HEK293 (cell line): Measurements from ENCODE around the gene TXNIP.

Experiments
- CTCF ChIA-PET: fragments of 350-600 bp; formaldehyde crosslinking; extraction: SDS; loops from one replicate; lab custom pipeline; 2021; ENCODE audit warnings: antibody characterized with exemption; lab: Yijun Ruan, JAX
- POLR2A ChIA-PET: fragments of 300-600 bp; formaldehyde crosslinking; extraction: SDS; loops from one replicate; lab custom pipeline; 2020; ENCODE audit warnings: antibody characterized with exemption, inconsistent platforms; lab: Yijun Ruan, JAX
- H3K27ac ChIP-seq: fragments of 200-500 bp; sonication (Bioruptor generic); 2 replicates; pipeline ENCODE4 v1.5.1; 2014; ENCODE audit warnings: low read depth, low read length, control low read depth, inconsistent platforms; ENCODE audit errors: extremely low read depth
- H3K36me3 ChIP-seq, 2 experiments: fragments of 200-500 bp in 1 of 2; sonication (Bioruptor generic) in 1 of 2; 1 replicate in 1 of 2; 2 replicates in 1 of 2; pipeline ENCODE4 v1.5.1; 2014 to 2017; ENCODE audit warnings: inconsistent platforms in 2 of 2, low read length in 2 of 2; ENCODE audit not compliant: control insufficient read depth in 2 of 2, insufficient read depth in 1 of 2
- H3K4me1 ChIP-seq: fragments of 200-500 bp; sonication (Bioruptor generic); 2 replicates; pipeline ENCODE4 v1.5.1; 2014; ENCODE audit warnings: mild to moderate bottlenecking, low read length, inconsistent platforms; ENCODE audit not compliant: control insufficient read depth, insufficient read depth
- H3K4me3 ChIP-seq: 2 replicates; pipeline ENCODE4 v1.5.1; 2011; ENCODE audit warnings: low read depth, mild to moderate bottlenecking, control low read depth, low read length, moderate library complexity
- H3K9me3 ChIP-seq: fragments of 200-500 bp; sonication (Bioruptor generic); 2 replicates; pipeline ENCODE4 v1.5.1; 2014; ENCODE audit warnings: low read depth, low read length, inconsistent platforms; ENCODE audit not compliant: control insufficient read depth, insufficient read depth
- BCL11B ChIP-seq: fragments of 450-650 bp; formaldehyde crosslinking; IDR thresholded peaks from 2 replicates; pipeline ENCODE4 v1.5.1; 2016; ENCODE audit warnings: low read depth, missing biosample characterization, missing genetic modification characterization
- MYNN ChIP-seq: fragments of 450-650 bp; formaldehyde crosslinking; IDR thresholded peaks from 2 replicates; pipeline ENCODE4 v1.5.1; 2016; ENCODE audit warnings: missing biosample characterization, missing genetic modification characterization, borderline replicate concordance
- MZF1 ChIP-seq: fragments of 450-650 bp; formaldehyde crosslinking; IDR thresholded peaks from 2 replicates; pipeline ENCODE4 v1.5.1; 2017; ENCODE audit warnings: missing biosample characterization, missing genetic modification characterization, borderline replicate concordance
- OSR2 ChIP-seq: fragments of 450-650 bp; formaldehyde crosslinking; IDR thresholded peaks from 2 replicates; pipeline ENCODE4 v1.5.1; 2016; ENCODE audit warnings: missing biosample characterization, missing genetic modification characterization
- TCF7L2 ChIP-seq: IDR thresholded peaks from 2 replicates; pipeline ENCODE4 v1.6.1; 2011; ENCODE audit warnings: low read depth, mild to moderate bottlenecking, inconsistent platforms, low read length, moderate library complexity, borderline replicate concordance
- TRIM28 ChIP-seq: IDR thresholded peaks from 2 replicates; pipeline ENCODE4 v1.6.1; 2011; ENCODE audit warnings: low read length, control low read depth, borderline replicate concordance
- YY1 ChIP-seq: fragments of 450-650 bp; formaldehyde crosslinking; IDR thresholded peaks from 2 replicates; pipeline ENCODE4 v1.5.1; 2018; ENCODE audit warnings: missing biosample characterization, missing genetic modification characterization
- ZFP69B ChIP-seq: fragments of 450-650 bp; formaldehyde crosslinking; IDR thresholded peaks from 2 replicates; pipeline ENCODE4 v1.5.1; 2016; ENCODE audit warnings: missing biosample characterization, missing genetic modification characterization
- ZNF223 ChIP-seq: fragments of 450-650 bp; formaldehyde crosslinking; IDR thresholded peaks from 2 replicates; pipeline ENCODE4 v1.5.1; 2016; ENCODE audit warnings: missing biosample characterization, missing genetic modification characterization
- ZNF24 ChIP-seq: fragments of 450-650 bp; formaldehyde crosslinking; IDR thresholded peaks from 2 replicates; pipeline ENCODE4 v1.5.1; 2016; ENCODE audit warnings: missing biosample characterization, missing genetic modification characterization
- ZNF266 ChIP-seq: fragments of 450-650 bp; formaldehyde crosslinking; IDR thresholded peaks from 2 replicates; pipeline ENCODE4 v1.5.1; 2016; ENCODE audit warnings: missing biosample characterization, missing genetic modification characterization, low read depth
- ZNF341 ChIP-seq: fragments of 450-650 bp; formaldehyde crosslinking; IDR thresholded peaks from 2 replicates; pipeline ENCODE4; 2016; ENCODE audit warnings: low read depth, missing biosample characterization, missing genetic modification characterization
- ZNF366 ChIP-seq: fragments of 450-650 bp; formaldehyde crosslinking; conservative IDR thresholded peaks from 2 replicates; pipeline ENCODE4 v1.5.1; 2016; ENCODE audit warnings: missing biosample characterization, missing genetic modification characterization
- ZNF404 ChIP-seq: fragments of 450-650 bp; formaldehyde crosslinking; IDR thresholded peaks from 2 replicates; pipeline ENCODE4 v1.5.1; 2017; ENCODE audit warnings: missing biosample characterization, missing genetic modification characterization
- ZNF416 ChIP-seq: fragments of 450-650 bp; formaldehyde crosslinking; IDR thresholded peaks from 2 replicates; pipeline ENCODE4 v1.5.1; 2016; ENCODE audit warnings: missing biosample characterization, missing genetic modification characterization
- ZNF433 ChIP-seq: fragments of 450-650 bp; formaldehyde crosslinking; IDR thresholded peaks from 2 replicates; pipeline ENCODE4 v1.5.1; 2016; ENCODE audit warnings: missing biosample characterization, missing genetic modification characterization, low read depth
- ZNF521 ChIP-seq: fragments of 450-650 bp; formaldehyde crosslinking; IDR thresholded peaks from 2 replicates; pipeline ENCODE4 v1.5.1; 2017; ENCODE audit warnings: missing biosample characterization, mild to moderate bottlenecking, missing genetic modification characterization
- ZNF658 ChIP-seq: fragments of 450-650 bp; formaldehyde crosslinking; IDR thresholded peaks from 2 replicates; pipeline ENCODE4; 2016; ENCODE audit warnings: missing biosample characterization, missing genetic modification characterization
- ZSCAN30 ChIP-seq: fragments of 450-650 bp; IDR thresholded peaks from 2 replicates; pipeline ENCODE4 v1.5.1; 2018; ENCODE audit warnings: missing biosample characterization, mild to moderate bottlenecking, missing genetic modification characterization, moderate library complexity
- TF ChIP-seq, protein P1 (sequence below): fragments of 450-650 bp; formaldehyde crosslinking; IDR thresholded peaks from 2 replicates; pipeline ENCODE4 v1.5.1; 2016; ENCODE audit warnings: missing biosample characterization, missing genetic modification characterization

The TXNIP gene

DNA sequence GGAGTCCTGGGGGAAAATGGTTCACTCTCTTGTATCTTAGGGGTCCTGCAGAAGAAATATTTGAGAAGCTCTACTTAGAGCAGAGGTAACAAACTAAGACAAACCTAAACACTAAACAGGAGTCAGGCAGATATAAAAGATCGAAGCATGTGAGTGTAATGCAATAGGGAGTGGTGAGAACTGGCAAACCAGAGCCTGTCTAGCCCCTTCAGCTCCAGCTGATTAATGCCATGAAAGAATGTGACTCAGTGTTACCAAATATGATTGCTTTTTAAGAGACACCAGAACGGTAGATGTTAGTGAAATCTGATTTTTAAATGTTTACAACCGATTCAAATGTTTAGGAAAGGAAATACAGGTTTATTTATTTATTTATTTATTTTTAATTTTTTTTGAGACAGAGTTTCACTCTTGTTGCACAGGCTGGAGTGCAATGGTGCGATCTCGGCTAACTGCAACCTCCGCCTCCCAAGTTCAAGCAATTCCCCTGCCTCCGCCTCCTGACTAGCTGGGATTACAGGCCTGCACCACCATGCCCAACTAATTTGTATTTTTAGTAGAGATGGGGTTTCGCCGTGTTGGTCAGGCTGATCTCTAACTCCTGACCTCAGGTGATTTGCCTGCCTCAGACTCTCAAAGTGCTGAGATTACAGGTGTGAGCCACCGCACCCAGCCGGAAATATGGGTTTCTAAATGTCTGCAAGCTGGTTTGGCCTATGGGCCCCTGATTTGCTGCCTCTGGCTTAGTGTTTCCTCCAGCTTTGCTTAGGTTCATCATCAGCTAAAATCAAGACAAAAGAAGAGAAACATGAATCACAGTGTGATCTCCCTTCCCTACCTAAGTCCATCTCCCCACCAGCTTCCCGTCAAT lies 12.2 kb downstream of the TXNIP start:
- ChIA-PET CTCF (interaction anchor here (1.0 kb wide), 1 partner anchor 48 kb away, joined by 3 read pairs; no protein-coding TSS in a partner anchor), POLR2A (no interaction called here)
- H3K36me3 ChIP-seq = no peaks in the 10 kb centered on the region
- H3K27ac ChIP-seq = no peak overlapping the region
- H3K9me3 ChIP-seq = no peaks in the 10 kb centered on the region
- TF ChIP-seq ZNF366 (tag by site-specific recombination) = no peak
- peak; percentile 64; the same call in 1 of the 2 replicates for TF ChIP-seq ZNF223 (tag by site-specific recombination)
- no peak overlapping the region for H3K4me3 ChIP-seq
- no peaks in the 10 kb centered on the region; the same call in 1 of the 2 replicates for H3K4me1 ChIP-seq

DNA sequence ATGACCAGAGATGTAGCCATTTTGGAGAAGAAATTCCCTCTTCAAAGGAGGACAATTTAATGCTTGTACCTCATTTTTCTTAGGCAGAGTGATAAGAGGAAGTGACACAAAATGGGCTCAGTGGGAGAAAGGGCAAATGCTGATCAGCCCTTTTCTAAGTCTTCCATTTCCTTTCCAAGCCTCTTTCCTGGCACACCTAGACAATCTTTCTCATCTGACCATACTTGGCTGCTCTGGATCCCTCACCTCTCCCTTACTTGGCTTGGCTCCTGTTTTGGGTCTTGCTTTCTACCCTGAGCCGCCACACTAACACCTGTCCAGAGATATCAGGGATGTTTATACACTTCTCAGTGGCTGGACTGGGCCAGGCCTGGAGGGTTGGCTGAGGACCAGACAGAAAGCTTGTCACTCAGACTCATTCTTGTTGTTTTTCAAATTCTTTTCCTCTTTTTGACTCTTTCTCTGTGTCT lies 13.1 kb downstream of the TXNIP start:
- Histone ChIP-seq H3K4me1 (peaks cover 6% of the 10 kb centered on the region), H3K9me3 (no peaks in the 10 kb centered on the region), H3K4me3 (no peak overlapping the region), H3K27ac (no peak overlapping the region), H3K36me3 (no peaks in the 10 kb centered on the region)
- ChIA-PET CTCF (no interaction called here), POLR2A (no interaction called here)
- TF ChIP-seq, protein P1, sequence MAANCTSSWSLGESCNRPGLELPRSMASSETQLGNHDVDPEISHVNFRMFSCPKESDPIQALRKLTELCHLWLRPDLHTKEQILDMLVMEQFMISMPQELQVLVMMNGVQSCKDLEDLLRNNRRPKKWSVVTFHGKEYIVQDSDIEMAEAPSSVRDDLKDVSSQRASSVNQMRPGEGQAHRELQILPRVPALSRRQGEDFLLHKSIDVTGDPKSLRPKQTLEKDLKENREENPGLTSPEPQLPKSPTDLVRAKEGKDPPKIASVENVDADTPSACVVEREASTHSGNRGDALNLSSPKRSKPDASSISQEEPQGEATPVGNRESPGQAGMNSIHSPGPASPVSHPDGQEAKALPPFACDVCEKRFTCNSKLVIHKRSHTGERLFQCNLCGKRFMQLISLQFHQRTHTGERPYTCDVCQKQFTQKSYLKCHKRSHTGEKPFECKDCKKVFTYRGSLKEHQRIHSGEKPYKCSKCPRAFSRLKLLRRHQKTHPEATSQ = no peak
- 0 out of 2 replicates have a peak, but pooled peaks have one; percentile 54 for TF ChIP-seq ZNF521 (tag by site-specific recombination)

DNA sequence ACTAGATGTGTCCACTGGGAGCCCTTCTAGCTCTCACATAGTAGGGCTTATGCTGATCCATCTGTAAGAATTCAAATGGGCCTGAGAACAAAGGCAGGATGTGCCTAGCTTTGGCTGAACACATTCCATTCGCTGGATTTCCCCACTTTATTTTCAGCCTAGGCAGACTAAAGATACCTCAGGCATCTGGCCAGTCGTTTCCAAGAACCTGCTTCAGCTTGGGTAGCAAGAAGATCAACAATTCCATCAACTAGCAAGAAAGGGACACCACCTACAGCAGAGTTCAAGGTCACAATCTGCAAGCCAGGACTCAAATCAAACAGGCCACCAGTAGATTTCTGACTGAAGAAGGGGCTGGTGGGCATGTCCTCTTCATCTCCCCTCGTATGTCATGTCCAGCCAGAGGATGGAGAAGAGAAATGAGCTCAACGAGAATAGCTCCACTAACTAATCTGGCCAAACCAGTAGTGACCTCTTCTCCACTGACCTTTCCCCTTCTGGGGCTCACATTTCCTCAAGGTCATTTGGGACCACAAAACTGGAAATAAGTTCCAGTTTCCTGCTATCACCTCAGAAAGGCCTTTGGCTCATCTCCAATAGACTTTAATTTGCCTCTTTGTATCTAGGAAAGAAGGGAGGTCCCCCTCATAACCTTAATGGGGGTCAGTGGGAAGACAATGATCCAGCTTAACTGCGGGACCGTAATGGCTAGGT lies 14.2 kb downstream of the TXNIP start:
- no peak overlapping the region for H3K4me3 ChIP-seq
- no peak overlapping the region for H3K27ac ChIP-seq
- CTCF ChIA-PET = interaction anchor here (6.8 kb wide), 1 partner anchor 13 kb away, joined by 80 read pairs; the partner anchor contains the start of gene TXNIP
- TF ChIP-seq ZNF24 (tag by site-specific recombination) = no peak
- no peak for TF ChIP-seq ZNF433 (tag by site-specific recombination)
- no peak for TF ChIP-seq TRIM28
- TF ChIP-seq ZNF521 (tag by site-specific recombination) = no peak
- TF ChIP-seq BCL11B = no peak
- TF ChIP-seq OSR2 = no peak
- peaks cover 6% of the 10 kb centered on the region for H3K4me1 ChIP-seq
- no peaks in the 10 kb centered on the region for H3K9me3 ChIP-seq
- no peaks in the 10 kb centered on the region for H3K36me3 ChIP-seq
- POLR2A ChIA-PET = no interaction called here

DNA sequence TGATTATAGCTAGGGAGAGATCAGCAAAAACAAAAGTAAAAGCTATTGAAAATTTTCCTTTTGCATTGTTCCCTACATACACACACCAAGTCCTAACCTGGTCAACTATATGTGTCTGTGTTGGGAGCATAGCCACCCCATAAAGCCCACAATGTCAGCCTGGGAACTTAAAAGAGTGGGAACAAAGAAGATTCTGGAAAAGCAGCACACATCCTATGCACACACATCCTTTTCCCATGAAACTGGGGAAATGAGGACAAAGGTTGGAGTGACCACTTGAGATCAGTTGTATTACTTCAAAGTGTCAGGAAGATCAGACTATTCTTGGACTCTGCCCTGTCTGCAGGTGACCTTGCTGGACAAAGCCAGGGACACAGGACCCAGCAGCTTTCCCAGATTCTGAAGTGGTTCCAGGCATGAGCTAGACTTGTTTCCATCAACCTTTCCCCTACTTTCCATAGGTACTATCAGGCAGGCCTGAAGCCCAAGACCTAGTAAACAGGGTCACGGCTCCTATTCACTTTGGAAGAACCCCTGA lies 15.9 kb downstream of the TXNIP start:
- peaks cover 6% of the 10 kb centered on the region for H3K4me1 ChIP-seq
- POLR2A ChIA-PET = interaction anchor here (1.0 to 3.7 kb wide), 7 partner anchors 7 to 53 kb away, joined by 3 to 30 read pairs (median 11); partner anchors contain the start of genes ANKRD34A, LIX1L, POLR3GL and RBM8A
- H3K4me3 ChIP-seq = no peak overlapping the region
- H3K9me3 ChIP-seq = no peaks in the 10 kb centered on the region
- H3K27ac ChIP-seq = no peak overlapping the region
- CTCF ChIA-PET = interaction anchor here (1.0 to 6.8 kb wide), 5 partner anchors 14 to 89 kb away, joined by 3 to 227 read pairs (median 56); partner anchors contain the start of genes RBM8A and TXNIP
- H3K36me3 ChIP-seq = no peaks in the 10 kb centered on the region
- TF ChIP-seq ZNF416 (tag by site-specific recombination) (no peak), MZF1 (no peak), YY1 (tag by site-specific recombination) (no peak), ZNF658 (no peak), TCF7L2 (no peak), ZNF266 (tag by site-specific recombination) (no peak), ZFP69B (no peak), ZNF341 (tag by site-specific recombination) (no peak), ZSCAN30 (tag by site-specific recombination) (no peak), MYNN (tag by site-specific recombination) (no peak), ZNF404 (no peak)
- TF ChIP-seq, all 188 proteins: peak for 0
